Ovary (tissue), 3 donors: ENCODE data around the gene DENND5A.
"Not testable (repeated sequence)": the region's sequence is repeated elsewhere in the genome, so short reads cannot be mapped to it uniquely, and the experiment has no call there.

Experiments used
- EP300 ChIP-seq: sonication (generic); formaldehyde crosslinking; IDR thresholded peaks from one replicate; pipeline ENCODE4 v1.6.1; 2017; ENCODE audit warnings: antibody characterized with exemption
- TF ChIP-seq, protein P1 (sequence below), 3 donors: fragments of 450-650 bp in 2 of 3; fragments of 200-600 bp in 1 of 3; IDR thresholded peaks; one replicate each; pipeline versions ENCODE4 v1.5.1 to v1.8.0; 2016 to 2022; ENCODE audit warnings: antibody characterized with exemption in 3 of 3, mild to moderate bottlenecking in 1 of 3
- donor health status: DM: no; HTN: no; CAD: no.

DNA sequence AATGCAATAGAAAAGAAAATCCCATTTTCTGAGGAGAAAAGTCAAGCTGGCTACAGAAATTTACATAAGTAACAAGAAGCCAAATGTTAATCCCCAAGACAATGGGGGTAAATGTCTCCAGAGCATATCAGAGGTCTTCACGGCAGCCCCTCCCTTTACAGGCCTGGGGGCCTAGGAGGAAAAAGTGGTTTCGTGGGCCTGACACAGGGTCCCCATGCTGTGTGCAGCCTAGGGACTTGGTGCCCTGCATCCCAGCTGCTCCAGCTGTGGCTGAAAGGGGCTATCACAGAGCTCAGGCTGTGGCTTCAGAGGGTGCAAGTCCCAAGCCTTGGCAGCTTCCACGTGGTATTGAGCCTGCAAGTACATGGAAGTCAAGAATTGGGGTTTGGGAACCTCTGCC lies 76.3 kb downstream of the DENND5A start:
- TF ChIP-seq, protein P1, sequence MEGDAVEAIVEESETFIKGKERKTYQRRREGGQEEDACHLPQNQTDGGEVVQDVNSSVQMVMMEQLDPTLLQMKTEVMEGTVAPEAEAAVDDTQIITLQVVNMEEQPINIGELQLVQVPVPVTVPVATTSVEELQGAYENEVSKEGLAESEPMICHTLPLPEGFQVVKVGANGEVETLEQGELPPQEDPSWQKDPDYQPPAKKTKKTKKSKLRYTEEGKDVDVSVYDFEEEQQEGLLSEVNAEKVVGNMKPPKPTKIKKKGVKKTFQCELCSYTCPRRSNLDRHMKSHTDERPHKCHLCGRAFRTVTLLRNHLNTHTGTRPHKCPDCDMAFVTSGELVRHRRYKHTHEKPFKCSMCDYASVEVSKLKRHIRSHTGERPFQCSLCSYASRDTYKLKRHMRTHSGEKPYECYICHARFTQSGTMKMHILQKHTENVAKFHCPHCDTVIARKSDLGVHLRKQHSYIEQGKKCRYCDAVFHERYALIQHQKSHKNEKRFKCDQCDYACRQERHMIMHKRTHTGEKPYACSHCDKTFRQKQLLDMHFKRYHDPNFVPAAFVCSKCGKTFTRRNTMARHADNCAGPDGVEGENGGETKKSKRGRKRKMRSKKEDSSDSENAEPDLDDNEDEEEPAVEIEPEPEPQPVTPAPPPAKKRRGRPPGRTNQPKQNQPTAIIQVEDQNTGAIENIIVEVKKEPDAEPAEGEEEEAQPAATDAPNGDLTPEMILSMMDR (IDR thresholded peaks at IDR 0.05): not testable (repeated sequence)
- TF ChIP-seq EP300: not testable (repeated sequence)
